SK-N-SH (cell line): Measurements from ENCODE around the gene ATG4C. TPM values are rescaled to one million over a fixed set of nuclear protein-coding genes. Genes with fewer than 3 reads are reported as not detected.

ENCODE experiments used
- CTCF ChIA-PET: fragments of 300-600, 350-600 bp; formaldehyde crosslinking; extraction: SDS; loops from one replicate; lab custom pipeline; 2021; lab: Yijun Ruan, JAX
- POLR2A ChIA-PET: fragments of 350-600 bp; sonication (Branson Sonifier 250); formaldehyde crosslinking; extraction: SDS; loops from one replicate; lab custom pipeline; 2020; ENCODE audit warnings: antibody characterized with exemption, inconsistent platforms; lab: Yijun Ruan, JAX
- DNase-seq: peaks from one replicate; pipeline ENCODE4 v3.0.0; 2012
- H2AFZ ChIP-seq: fragments of 200-600 bp; sonication (generic); 2 replicates; pipeline ENCODE4 v1.8.1; 2016; ENCODE audit warnings: antibody characterized with exemption, mild to moderate bottlenecking, low read depth
- H3F3A ChIP-seq: fragments of 200-600 bp; sonication (generic); replicated peaks from 2 replicates; pipeline ENCODE3; 2016; ENCODE audit warnings: antibody characterized with exemption, mild to moderate bottlenecking; ENCODE audit not compliant: insufficient read depth
- H3K27ac ChIP-seq, 2 experiments: fragments of 200-500 bp in 1 of 2; fragments of 200-600 bp in 1 of 2; sonication (Bioruptor generic) in 1 of 2; sonication (generic), shearing (Covaris generic) in 1 of 2; 2 replicates each; pipeline versions ENCODE4 v1.5.1 to v1.6.1; 2014 to 2016; ENCODE audit warnings: low read depth in 2 of 2, inconsistent platforms in 1 of 2, low read length in 1 of 2, mild to moderate bottlenecking in 1 of 2, mixed read lengths in 1 of 2
- H3K27me3 ChIP-seq: fragments of 200-600 bp; sonication (generic), shearing (Covaris generic); 2 replicates; pipeline ENCODE4 v1.6.1; 2016; ENCODE audit warnings: mixed run types; ENCODE audit not compliant: insufficient read depth
- H3K36me3 ChIP-seq, 2 experiments: fragments of 200-500 bp in 1 of 2; fragments of 200-600 bp in 1 of 2; sonication (Bioruptor generic) in 1 of 2; sonication (generic) in 1 of 2; replicated peaks in 1 of 2; 2 replicates each; pipeline versions ENCODE3 to v1.5.1; 2014 to 2016; ENCODE audit warnings: low read length in 1 of 2, mild to moderate bottlenecking in 1 of 2; ENCODE audit not compliant: insufficient read depth in 2 of 2, control insufficient read depth in 1 of 2
- H3K4me1 ChIP-seq, 2 experiments: fragments of 200-500 bp in 1 of 2; fragments of 200-600 bp in 1 of 2; sonication (Bioruptor generic) in 1 of 2; sonication (generic), shearing (Covaris generic) in 1 of 2; 2 replicates each; pipeline versions ENCODE4 v1.5.1 to v1.6.1; 2014 to 2016; ENCODE audit warnings: low read depth in 1 of 2, low read length in 1 of 2, mixed run types in 1 of 2; ENCODE audit not compliant: insufficient read depth in 2 of 2, control insufficient read depth in 1 of 2
- H3K4me2 ChIP-seq: fragments of 200-600 bp; sonication (generic), shearing (Covaris generic); 2 replicates; pipeline ENCODE4 v1.6.1; 2017; ENCODE audit warnings: mixed run types
- H3K4me3 ChIP-seq, 2 experiments: fragments of 200-500 bp in 1 of 2; fragments of 200-600 bp in 1 of 2; sonication (Bioruptor generic) in 1 of 2; sonication (generic), shearing (Covaris generic) in 1 of 2; 2 replicates each; pipeline versions ENCODE4 v1.5.1 to v1.8.1; 2014 to 2016; ENCODE audit warnings: low read depth in 2 of 2, inconsistent platforms in 1 of 2, low read length in 1 of 2, mild to moderate bottlenecking in 1 of 2, mixed read lengths in 1 of 2, moderate library complexity in 1 of 2
- H3K79me2 ChIP-seq: fragments of 200-600 bp; sonication (generic); 2 replicates; pipeline ENCODE4 v1.8.1; 2017; ENCODE audit warnings: mild to moderate bottlenecking; ENCODE audit not compliant: insufficient read depth
- H3K9ac ChIP-seq: fragments of 200-600 bp; sonication (generic); 2 replicates; pipeline ENCODE4 v1.6.1; 2017; ENCODE audit warnings: mixed run types
- H3K9me2 ChIP-seq: fragments of 200-600 bp; sonication (generic); 2 replicates; pipeline ENCODE4 v1.6.1; 2017; ENCODE audit warnings: mixed run types
- H3K9me3 ChIP-seq: fragments of 200-600 bp; sonication (generic); 2 replicates; pipeline ENCODE4 v1.6.1; 2017; ENCODE audit warnings: mixed run types, mild to moderate bottlenecking, moderate library complexity
- H4K20me1 ChIP-seq: fragments of 200-600 bp; sonication (generic); 2 replicates; pipeline ENCODE4 v1.6.1; 2017; ENCODE audit warnings: mild to moderate bottlenecking, mixed run types; ENCODE audit not compliant: insufficient read depth
- CHD2 ChIP-seq: fragments of 150-350 bp; IDR thresholded peaks from 2 replicates; pipeline ENCODE4 v1.6.1; 2018; ENCODE audit warnings: low read length; ENCODE audit not compliant: partially characterized antibody
- ELF1 ChIP-seq: IDR thresholded peaks from 2 replicates; pipeline ENCODE4 v1.4.0; 2012
- FOSL2 ChIP-seq: IDR thresholded peaks from 2 replicates; pipeline ENCODE4 v1.4.0; 2012; ENCODE audit warnings: low read depth, mild to moderate bottlenecking, moderate library complexity, borderline replicate concordance
- FOXJ3 ChIP-seq: sonication (generic); formaldehyde crosslinking; IDR thresholded peaks from 2 replicates; pipeline ENCODE4 v1.5.1; 2020; ENCODE audit warnings: mild to moderate bottlenecking, missing genetic modification reagents
- GATA2 ChIP-seq: sonication (generic); formaldehyde crosslinking; IDR thresholded peaks from 2 replicates; pipeline ENCODE4 v1.5.0; 2020; ENCODE audit warnings: mild to moderate bottlenecking, missing genetic modification reagents
- MEF2A ChIP-seq: IDR thresholded peaks from 2 replicates; pipeline ENCODE4 v1.4.0; 2012; ENCODE audit warnings: low read depth, borderline replicate concordance
- MXI1 ChIP-seq: IDR thresholded peaks from 2 replicates; pipeline ENCODE4 v1.6.1; 2012; ENCODE audit warnings: mild to moderate bottlenecking, low read depth, low read length, improper control_type of control experiment
- POLR2AphosphoS5 ChIP-seq: IDR thresholded peaks from 2 replicates; pipeline ENCODE4 v1.6.1; 2012; ENCODE audit warnings: low read depth, low read length
- RCOR1 ChIP-seq: fragments of 150-350 bp; IDR thresholded peaks from 2 replicates; pipeline ENCODE4 v1.6.1; 2017; ENCODE audit warnings: antibody characterized with exemption, low read length
- RXRA ChIP-seq: IDR thresholded peaks from 2 replicates; pipeline ENCODE4 v1.4.0; 2012; ENCODE audit warnings: low read depth, mild to moderate bottlenecking, borderline replicate concordance
- TAF1 ChIP-seq: IDR thresholded peaks from 2 replicates; pipeline ENCODE4 v1.6.1; 2012; ENCODE audit warnings: low read depth, mild to moderate bottlenecking, low read length, moderate library complexity, borderline replicate concordance
- TCF12 ChIP-seq: IDR thresholded peaks from 2 replicates; pipeline ENCODE4 v1.4.0; 2012
- TEAD4 ChIP-seq: IDR thresholded peaks from 2 replicates; pipeline ENCODE4 v1.4.0; 2012; ENCODE audit warnings: mild to moderate bottlenecking, borderline replicate concordance; ENCODE audit not compliant: insufficient read depth
- WGBS: methylation state at CpG from one replicate; pipeline ENCODE4 v1.1.6; 2017; ENCODE audit warnings: low lambda C conversion rate; 5-methylcytosine and 5-hydroxymethylcytosine counted together
- polyA plus RNA-seq, 3 experiments: library from polyadenylated mRNA; depleted of rRNA; stranded (reverse); fragments of >200 nt; gene quantifications; 2 replicates each; pipeline ENCODE4 v1.2.3, GENCODE V29; 2012
- TF ChIP-seq, protein P1 (sequence below): fragments of 150-350 bp; IDR thresholded peaks from 2 replicates; pipeline ENCODE4 v1.6.1; 2016; ENCODE audit warnings: mild to moderate bottlenecking, low read depth, low read length
- TF ChIP-seq, protein P2 (sequence below): fragments of 150-350 bp; IDR thresholded peaks from 2 replicates; pipeline ENCODE4 v1.6.1; 2017; ENCODE audit warnings: antibody characterized with exemption, low read length, low read depth, borderline replicate concordance
- TF ChIP-seq, protein P3 (sequence below): IDR thresholded peaks from 2 replicates; pipeline ENCODE4 v1.4.0; 2012; ENCODE audit warnings: low read depth

Gene ATG4C
- polyA plus RNA-seq, 1 of the 3 experiments (the other 2 are of a cell fraction), result 3.0 TPM

DNA sequence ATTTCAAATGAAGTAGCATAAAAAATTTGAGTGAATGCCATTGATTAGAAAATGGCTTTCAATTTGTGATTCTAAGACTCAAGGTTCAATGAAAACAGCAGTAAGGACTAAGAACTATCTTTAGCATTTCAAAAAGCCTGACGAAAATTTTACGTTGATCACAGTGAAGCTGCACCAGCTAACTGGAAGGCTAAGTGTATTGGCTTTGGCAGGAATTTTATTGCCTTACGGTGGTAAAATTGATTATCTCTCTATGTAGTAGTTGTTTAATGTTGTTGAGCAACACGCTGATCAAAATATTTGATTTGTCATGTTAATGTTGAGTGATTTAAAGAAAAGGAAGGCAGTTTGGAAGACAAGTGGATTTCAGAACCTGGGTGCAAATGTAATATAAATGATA, 49.6 kb downstream of the ATG4C start (continued):
- TF ChIP-seq, protein P1, sequence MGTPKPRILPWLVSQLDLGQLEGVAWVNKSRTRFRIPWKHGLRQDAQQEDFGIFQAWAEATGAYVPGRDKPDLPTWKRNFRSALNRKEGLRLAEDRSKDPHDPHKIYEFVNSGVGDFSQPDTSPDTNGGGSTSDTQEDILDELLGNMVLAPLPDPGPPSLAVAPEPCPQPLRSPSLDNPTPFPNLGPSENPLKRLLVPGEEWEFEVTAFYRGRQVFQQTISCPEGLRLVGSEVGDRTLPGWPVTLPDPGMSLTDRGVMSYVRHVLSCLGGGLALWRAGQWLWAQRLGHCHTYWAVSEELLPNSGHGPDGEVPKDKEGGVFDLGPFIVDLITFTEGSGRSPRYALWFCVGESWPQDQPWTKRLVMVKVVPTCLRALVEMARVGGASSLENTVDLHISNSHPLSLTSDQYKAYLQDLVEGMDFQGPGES, result no peak

DNA sequence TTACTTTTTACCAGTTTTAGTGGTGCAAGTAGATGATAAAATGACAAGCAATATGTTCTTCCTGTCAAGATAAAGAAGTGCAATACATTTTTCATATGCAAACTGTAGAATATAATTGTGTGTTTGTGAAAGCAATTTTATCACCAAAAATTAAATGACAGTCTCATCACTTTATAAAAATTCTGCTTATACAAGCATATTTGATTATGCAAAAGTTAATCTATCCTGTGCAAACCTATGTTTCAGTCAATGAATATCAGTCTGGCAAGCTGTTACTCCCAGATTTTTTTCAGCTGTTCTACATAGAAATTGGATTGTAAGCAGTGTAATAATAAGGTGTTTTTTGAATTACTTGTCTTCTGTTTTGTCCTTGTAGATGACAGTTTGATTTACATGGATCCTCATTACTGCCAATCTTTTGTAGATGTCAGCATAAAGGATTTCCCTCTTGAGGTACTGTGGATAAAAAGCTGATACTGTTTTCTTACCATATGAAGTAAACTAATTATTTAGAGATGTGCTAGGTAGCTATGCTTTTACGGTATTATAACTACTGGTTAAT, 50.5 kb downstream of the ATG4C start:
- H3F3A ChIP-seq, result peaks cover 9% of the 10 kb centered on the region
- H3K4me1 ChIP-seq, result no peaks in the 10 kb centered on the region
- POLR2A ChIA-PET, result no interaction called here
- H3K4me3 ChIP-seq, result no peak overlapping the region
- no peaks in the 10 kb centered on the region for H3K9me2 ChIP-seq
- no peak overlapping the region for H3K4me2 ChIP-seq
- H4K20me1 ChIP-seq, result no peaks in the 10 kb centered on the region
- WGBS, result 100% methylated on average over 1 of the region's 1 CpG
- TF ChIP-seq TEAD4, result no peak
- no peak for TF ChIP-seq FOSL2
- no peak for TF ChIP-seq FOXJ3 (CRISPR knock-in tag)
- no peak for TF ChIP-seq TCF12
- TF ChIP-seq MEF2A, result no peak
- no peak for TF ChIP-seq POLR2AphosphoS5
- TF ChIP-seq ELF1, result no peak
- no peak for TF ChIP-seq RCOR1
- TF ChIP-seq CHD2, result no peak
- TF ChIP-seq TAF1, result no peak
- TF ChIP-seq, protein P2, sequence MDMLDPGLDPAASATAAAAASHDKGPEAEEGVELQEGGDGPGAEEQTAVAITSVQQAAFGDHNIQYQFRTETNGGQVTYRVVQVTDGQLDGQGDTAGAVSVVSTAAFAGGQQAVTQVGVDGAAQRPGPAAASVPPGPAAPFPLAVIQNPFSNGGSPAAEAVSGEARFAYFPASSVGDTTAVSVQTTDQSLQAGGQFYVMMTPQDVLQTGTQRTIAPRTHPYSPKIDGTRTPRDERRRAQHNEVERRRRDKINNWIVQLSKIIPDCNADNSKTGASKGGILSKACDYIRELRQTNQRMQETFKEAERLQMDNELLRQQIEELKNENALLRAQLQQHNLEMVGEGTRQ, result no peak
- TF ChIP-seq RXRA, result no peak
- TF ChIP-seq, protein P3, sequence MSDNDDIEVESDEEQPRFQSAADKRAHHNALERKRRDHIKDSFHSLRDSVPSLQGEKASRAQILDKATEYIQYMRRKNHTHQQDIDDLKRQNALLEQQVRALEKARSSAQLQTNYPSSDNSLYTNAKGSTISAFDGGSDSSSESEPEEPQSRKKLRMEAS, result no peak
- TF ChIP-seq GATA2 (CRISPR knock-in tag), result no peak
- TF ChIP-seq MXI1, result no peak
- H3K9ac ChIP-seq, result no peak overlapping the region
- H3K9me3 ChIP-seq, result no peaks in the 10 kb centered on the region
- H2AFZ ChIP-seq, result no peak overlapping the region
- H3K27ac ChIP-seq, result no peak overlapping the region
- H3K36me3 ChIP-seq, result peaks cover 2 to 8% of the 10 kb centered on the region in 2 experiments
- CTCF ChIA-PET, result interaction anchor here (0.6 to 6.6 kb wide), 3 partner anchors 7 to 1409 kb away, joined by 3 to 59 read pairs (median 3); no protein-coding TSS in a partner anchor
- H3K27me3 ChIP-seq, result no peaks in the 10 kb centered on the region
- H3K79me2 ChIP-seq, result no peaks in the 10 kb centered on the region
- no peak for DNase-seq
